Measurements from ENCODE around the gene SPACA9. TPM values are rescaled to one million over a fixed set of nuclear protein-coding genes. Genes with fewer than 3 reads are reported as not detected.

Gene SPACA9
- total RNA-seq, 1 donor from 2014 or later, result 5.7 TPM

- Histone ChIP-seq H3K4me3 (no peak overlapping the region), H3K36me3 (no peaks in the 10 kb centered on the region), H3K27me3 (ENCODE audit: low read depth) (no peaks in the 10 kb centered on the region), H3K27ac (replicated peaks) (no peak overlapping the region), H3K9me3 (replicated peaks) (no peaks in the 10 kb centered on the region), H3K4me1 (peaks cover 8% of the 10 kb centered on the region)
- intact Hi-C loops (cut with micrococcal nuclease), result no loop called here
- no peak for TF ChIP-seq CTCF (IDR thresholded peaks at IDR 0.05; ENCODE audit: borderline replicate concordance)
- no peak for DNase-seq
Observed at GRCh38 chr9:132846918-132847515, 31.7 kb upstream of the SPACA9 start.

- peak; percentile 28 for DNase-seq
- no peaks in the 10 kb centered on the region for H3K36me3 ChIP-seq
- H3K9me3 ChIP-seq (replicated peaks), result no peaks in the 10 kb centered on the region
- intact Hi-C loops (cut with micrococcal nuclease), result no loop called here
- no peaks in the 10 kb centered on the region for H3K27me3 ChIP-seq (ENCODE audit: low read depth)
- no peak overlapping the region for H3K4me3 ChIP-seq
- peaks cover 8% of the 10 kb centered on the region for H3K4me1 ChIP-seq
- TF ChIP-seq CTCF (IDR thresholded peaks at IDR 0.05; ENCODE audit: borderline replicate concordance), result no peak
- peak overlapping the region; percentile 42 for H3K27ac ChIP-seq (replicated peaks)
Observed at GRCh38 chr9:132849185-132849706, 29.5 kb upstream of the SPACA9 start.

- intact Hi-C loops (cut with micrococcal nuclease), result no loop called here
- no peak for TF ChIP-seq CTCF (IDR thresholded peaks at IDR 0.05; ENCODE audit: borderline replicate concordance)
- H3K4me1 ChIP-seq, result peaks cover 24% of the 10 kb centered on the region
- DNase-seq, result no peak
- peaks cover 2% of the 10 kb centered on the region for H3K27me3 ChIP-seq (ENCODE audit: low read depth)
- no peaks in the 10 kb centered on the region for H3K9me3 ChIP-seq (replicated peaks)
- H3K4me3 ChIP-seq, result no peak overlapping the region
- no peak overlapping the region for H3K27ac ChIP-seq (replicated peaks)
- no peaks in the 10 kb centered on the region for H3K36me3 ChIP-seq
Observed at GRCh38 chr9:132853482-132853881, 25.2 kb upstream of the SPACA9 start.

- Histone ChIP-seq H3K27me3 (ENCODE audit: low read depth) (peaks cover 4% of the 10 kb centered on the region), H3K9me3 (replicated peaks) (no peaks in the 10 kb centered on the region), H3K4me1 (peaks cover 16% of the 10 kb centered on the region), H3K36me3 (no peaks in the 10 kb centered on the region), H3K27ac (replicated peaks) (no peak overlapping the region), H3K4me3 (no peak overlapping the region)
- DNase-seq, result no peak
- intact Hi-C loops (cut with micrococcal nuclease), result no loop called here
- no peak for TF ChIP-seq CTCF (IDR thresholded peaks at IDR 0.05; ENCODE audit: borderline replicate concordance)
Observed at GRCh38 chr9:132854832-132855231, 23.9 kb upstream of the SPACA9 start.

- no peak overlapping the region for H3K27ac ChIP-seq (replicated peaks)
- H3K4me1 ChIP-seq, result peaks cover 16% of the 10 kb centered on the region
- no peak for DNase-seq
- no peaks in the 10 kb centered on the region for H3K9me3 ChIP-seq (replicated peaks)
- intact Hi-C loops (cut with micrococcal nuclease), result no loop called here
- peaks cover 4% of the 10 kb centered on the region for H3K27me3 ChIP-seq (ENCODE audit: low read depth)
- H3K36me3 ChIP-seq, result no peaks in the 10 kb centered on the region
- H3K4me3 ChIP-seq, result no peak overlapping the region
- no peak for TF ChIP-seq CTCF (IDR thresholded peaks at IDR 0.05; ENCODE audit: borderline replicate concordance)
Observed at GRCh38 chr9:132855904-132856303, 22.8 kb upstream of the SPACA9 start.
